ENCODE measurements around the gene MED27.

DNA sequence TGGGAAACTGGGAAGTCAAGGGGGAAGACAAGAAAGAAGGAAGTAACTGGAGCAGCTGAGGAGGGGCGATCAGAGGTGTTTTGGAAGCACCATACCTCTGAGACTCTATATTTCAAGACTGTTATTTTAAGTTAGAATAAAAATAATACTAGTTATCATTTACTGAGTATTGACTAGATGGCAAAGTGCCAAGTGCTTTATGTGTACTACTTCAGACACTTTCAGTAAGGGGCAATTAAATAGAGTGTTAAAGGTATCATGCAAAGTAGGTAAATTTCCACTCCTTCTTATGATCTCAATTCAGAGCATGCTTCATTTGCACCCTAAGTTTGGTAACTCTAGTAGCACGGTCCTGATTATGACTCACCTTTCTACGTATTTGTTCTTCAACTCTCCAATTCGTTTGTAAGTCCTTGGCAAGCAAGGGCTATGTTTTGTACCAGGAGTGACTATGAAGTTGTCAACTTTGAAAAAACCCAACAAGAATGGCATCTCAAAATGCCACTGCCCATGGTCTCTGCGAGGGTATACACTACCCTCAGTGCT lies 187.4 kb downstream of the MED27 start:
- TF ChIP-seq, protein P1, sequence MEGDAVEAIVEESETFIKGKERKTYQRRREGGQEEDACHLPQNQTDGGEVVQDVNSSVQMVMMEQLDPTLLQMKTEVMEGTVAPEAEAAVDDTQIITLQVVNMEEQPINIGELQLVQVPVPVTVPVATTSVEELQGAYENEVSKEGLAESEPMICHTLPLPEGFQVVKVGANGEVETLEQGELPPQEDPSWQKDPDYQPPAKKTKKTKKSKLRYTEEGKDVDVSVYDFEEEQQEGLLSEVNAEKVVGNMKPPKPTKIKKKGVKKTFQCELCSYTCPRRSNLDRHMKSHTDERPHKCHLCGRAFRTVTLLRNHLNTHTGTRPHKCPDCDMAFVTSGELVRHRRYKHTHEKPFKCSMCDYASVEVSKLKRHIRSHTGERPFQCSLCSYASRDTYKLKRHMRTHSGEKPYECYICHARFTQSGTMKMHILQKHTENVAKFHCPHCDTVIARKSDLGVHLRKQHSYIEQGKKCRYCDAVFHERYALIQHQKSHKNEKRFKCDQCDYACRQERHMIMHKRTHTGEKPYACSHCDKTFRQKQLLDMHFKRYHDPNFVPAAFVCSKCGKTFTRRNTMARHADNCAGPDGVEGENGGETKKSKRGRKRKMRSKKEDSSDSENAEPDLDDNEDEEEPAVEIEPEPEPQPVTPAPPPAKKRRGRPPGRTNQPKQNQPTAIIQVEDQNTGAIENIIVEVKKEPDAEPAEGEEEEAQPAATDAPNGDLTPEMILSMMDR (conservative IDR thresholded peaks at IDR 0.05 in 1 of 2, IDR thresholded peaks at IDR 0.05 in 1 of 2; ENCODE audit: low read depth in 1 of 2, low read length in 2 of 2), result no peak
- TF ChIP-seq EZH2 (IDR thresholded peaks at IDR 0.05; ENCODE audit: low read length, missing control alignments), result no peak
